H1 (cell line): ENCODE results near the gene CCDC77. TPM values are rescaled to one million over a fixed set of nuclear protein-coding genes. Genes with fewer than 3 reads are reported as not detected.

Experiments
- CTCF ChIA-PET: fragments of 300-600 bp; sonication (Branson Sonifier 250); formaldehyde crosslinking; loops from one replicate; lab custom pipeline; 2021; ENCODE audit not compliant: partially characterized antibody; lab: Charles Lee
- POLR2A ChIA-PET: fragments of 300-600 bp; sonication (Branson Sonifier 250); formaldehyde crosslinking; loops from one replicate; lab custom pipeline; 2021; ENCODE audit warnings: inconsistent platforms; ENCODE audit not compliant: partially characterized antibody; lab: Charles Lee
- DNase-seq, 2 experiments: peaks; one replicate each; pipeline versions ENCODE4 v3.0.0 to v3.0.0-alpha.2; 2010 to 2022; ENCODE audit warnings: low spot score in 2 of 2, low read depth in 1 of 2, mixed read lengths in 1 of 2
- FAIRE-seq: peaks from 2 replicates; lab custom pipeline; 2011; peaks lifted over from hg19 to GRCh38; lab: Jason Lieb, UNC
- H2AFZ ChIP-seq: 2 replicates; pipeline ENCODE4 v1.8.1; 2012; ENCODE audit warnings: low read length, inconsistent platforms
- H2AK5ac ChIP-seq: 2 replicates; pipeline ENCODE4 v1.6.1; 2013; ENCODE audit warnings: low read depth, low read length
- H2BK120ac ChIP-seq: replicated peaks from 2 replicates; pipeline ENCODE3; 2013; ENCODE audit warnings: low read depth, low read length, inconsistent platforms
- H2BK12ac ChIP-seq: 2 replicates; pipeline ENCODE4 v1.6.1; 2013; ENCODE audit warnings: low read depth, low read length
- H2BK15ac ChIP-seq: 2 replicates; pipeline ENCODE4 v1.6.1; 2013; ENCODE audit warnings: low read length
- H2BK20ac ChIP-seq: 2 replicates; pipeline ENCODE4 v1.6.1; 2013; ENCODE audit warnings: low read length
- H2BK5ac ChIP-seq: 2 replicates; pipeline ENCODE4 v1.6.1; 2013; ENCODE audit warnings: low read depth, low read length
- H3K14ac ChIP-seq: 2 replicates; pipeline ENCODE4 v1.6.1; 2013; ENCODE audit warnings: inconsistent platforms; ENCODE audit not compliant: insufficient read length
- H3K18ac ChIP-seq: 2 replicates; pipeline ENCODE4 v1.6.1; 2013; ENCODE audit warnings: low read length; ENCODE audit errors: extremely low read depth
- H3K23ac ChIP-seq: 2 replicates; pipeline ENCODE4 v1.6.1; 2013; ENCODE audit warnings: inconsistent platforms; ENCODE audit not compliant: insufficient read length
- H3K23me2 ChIP-seq: 2 replicates; pipeline ENCODE4 v1.6.1; 2013; ENCODE audit warnings: low read depth, low read length
- H3K27ac ChIP-seq: 2 replicates; pipeline ENCODE4 v1.6.1; 2011; ENCODE audit warnings: low read depth, low read length, inconsistent platforms
- H3K27me3 ChIP-seq, 4 experiments: replicated peaks in 1 of 4; 1 replicate in 1 of 4; 2 replicates in 3 of 4; pipeline versions ENCODE4 v1.6.1 to v1.8.1; 2011 to 2013; ENCODE audit warnings: low read length in 3 of 4, mild to moderate bottlenecking in 3 of 4, inconsistent platforms in 2 of 4, mixed read lengths in 2 of 4, moderate library complexity in 1 of 4; ENCODE audit not compliant: control insufficient read depth in 3 of 4, insufficient read depth in 3 of 4; ENCODE audit errors: extremely low read depth in 1 of 4
- H3K36me3 ChIP-seq, 4 experiments: 2 replicates each; pipeline versions ENCODE4 v1.6.1 to v1.8.1; 2011 to 2013; ENCODE audit warnings: mild to moderate bottlenecking in 4 of 4, low read length in 3 of 4, moderate library complexity in 2 of 4, control low read depth in 1 of 4, inconsistent platforms in 1 of 4; ENCODE audit not compliant: insufficient read depth in 4 of 4, control insufficient read depth in 2 of 4
- H3K4ac ChIP-seq: replicated peaks from 2 replicates; pipeline ENCODE3; 2013; ENCODE audit warnings: low read length, low read depth, mixed read lengths, inconsistent platforms; ENCODE audit not compliant: insufficient read length
- H3K4me1 ChIP-seq, 4 experiments: replicated peaks in 1 of 4; 1 replicate in 1 of 4; 2 replicates in 3 of 4; pipeline versions ENCODE4 v1.6.1 to v1.8.1; 2011 to 2013; ENCODE audit warnings: low read length in 3 of 4, inconsistent platforms in 2 of 4, mixed read lengths in 1 of 4; ENCODE audit not compliant: insufficient read depth in 4 of 4, control insufficient read depth in 3 of 4
- H3K4me2 ChIP-seq, 2 experiments: 2 replicates each; pipeline versions ENCODE4 v1.6.1 to v1.8.1; 2011 to 2013; ENCODE audit warnings: low read depth in 2 of 2, low read length in 2 of 2, control low read depth in 1 of 2, inconsistent platforms in 1 of 2, mild to moderate bottlenecking in 1 of 2; ENCODE audit not compliant: insufficient read depth in 1 of 2
- H3K4me3 ChIP-seq, 4 experiments: fragments of 200-600, 300-600 bp in 1 of 4; sonication (generic), shearing (Covaris generic), sonication (Bioruptor Twin) in 1 of 4; 2 replicates each; pipeline versions ENCODE4 v1.5.1 to v1.8.1; 2011 to 2016; ENCODE audit warnings: low read length in 4 of 4, low read depth in 3 of 4, control low read depth in 2 of 4, inconsistent platforms in 2 of 4, mild to moderate bottlenecking in 2 of 4, mixed read lengths in 1 of 4, moderate library complexity in 1 of 4; ENCODE audit not compliant: insufficient read depth in 2 of 4; ENCODE audit errors: extremely low read depth in 1 of 4
- H3K56ac ChIP-seq: replicated peaks from 2 replicates; pipeline ENCODE3; 2013; ENCODE audit warnings: low read depth, mild to moderate bottlenecking, mixed read lengths, low read length, inconsistent platforms; ENCODE audit not compliant: insufficient read length
- H3K79me1 ChIP-seq: 2 replicates; pipeline ENCODE4 v1.6.1; 2013; ENCODE audit warnings: low read depth, low read length, control low read depth
- H3K79me2 ChIP-seq, 2 experiments: 2 replicates each; pipeline versions ENCODE4 v1.6.1 to v1.8.1; 2012 to 2013; ENCODE audit warnings: low read length in 2 of 2, mild to moderate bottlenecking in 2 of 2, inconsistent platforms in 1 of 2; ENCODE audit not compliant: insufficient read depth in 2 of 2, control insufficient read depth in 1 of 2
- H3K9ac ChIP-seq, 4 experiments: replicated peaks in 1 of 4; 1 replicate in 1 of 4; 2 replicates in 3 of 4; pipeline versions ENCODE4 v1.6.1 to v1.8.1; 2011 to 2013; ENCODE audit warnings: low read depth in 3 of 4, low read length in 3 of 4, control low read depth in 2 of 4, mild to moderate bottlenecking in 2 of 4, moderate library complexity in 2 of 4, inconsistent platforms in 1 of 4; ENCODE audit errors: extremely low read depth in 1 of 4
- H3K9me3 ChIP-seq, 2 experiments: 2 replicates each; pipeline versions ENCODE4 v1.6.1 to v1.8.1; 2012 to 2013; ENCODE audit warnings: mild to moderate bottlenecking in 2 of 2, moderate library complexity in 2 of 2, control low read depth in 1 of 2, inconsistent platforms in 1 of 2, low read depth in 1 of 2, low read length in 1 of 2, mixed read lengths in 1 of 2; ENCODE audit not compliant: insufficient read depth in 2 of 2
- H4K20me1 ChIP-seq, 2 experiments: replicated peaks in 1 of 2; 2 replicates each; pipeline versions ENCODE3 to v1.8.1; 2011 to 2013; ENCODE audit warnings: inconsistent platforms in 2 of 2, low read length in 2 of 2, mild to moderate bottlenecking in 1 of 2; ENCODE audit not compliant: insufficient read depth in 2 of 2, control insufficient read depth in 1 of 2
- H4K5ac ChIP-seq: 2 replicates; pipeline ENCODE4 v1.6.1; 2013; ENCODE audit warnings: low read length, low read depth, mixed read lengths, inconsistent platforms; ENCODE audit not compliant: insufficient read length
- H4K8ac ChIP-seq: 2 replicates; pipeline ENCODE4 v1.8.0; 2013; ENCODE audit warnings: mild to moderate bottlenecking, moderate library complexity, low read length, inconsistent platforms; ENCODE audit not compliant: insufficient read depth; ENCODE audit errors: extremely low read depth
- H4K91ac ChIP-seq: replicated peaks from 2 replicates; pipeline ENCODE3; 2013; ENCODE audit warnings: low read length, mixed read lengths, inconsistent platforms; ENCODE audit not compliant: insufficient read length
- CBX5 ChIP-seq: fragments of 300-800, 300-1000 bp; sonication (generic); IDR thresholded peaks from 2 replicates; pipeline ENCODE4 v1.7.1; 2016; ENCODE audit warnings: antibody characterized with exemption, low read length, low read depth
- GABPA ChIP-seq: IDR thresholded peaks from 2 replicates; pipeline ENCODE4 v1.6.1; 2011; ENCODE audit warnings: mild to moderate bottlenecking, low read length, moderate library complexity, borderline replicate concordance; ENCODE audit not compliant: insufficient read depth
- HDAC6 ChIP-seq: IDR thresholded peaks from one replicate; pipeline ENCODE4 v1.7.1; 2012; ENCODE audit warnings: low read depth, mild to moderate bottlenecking, inconsistent platforms, low read length, moderate library complexity
- JUN ChIP-seq: IDR thresholded peaks from 2 replicates; pipeline ENCODE4 v1.6.1; 2011; ENCODE audit warnings: low read depth, mild to moderate bottlenecking, improper control_type of control experiment, low read length
- NANOG ChIP-seq: IDR thresholded peaks from 2 replicates; pipeline ENCODE4 v1.6.1; 2011; ENCODE audit warnings: low read length, low read depth, mild to moderate bottlenecking, inconsistent platforms; ENCODE audit not compliant: insufficient read depth, poor library complexity, severe bottlenecking
- SIRT6 ChIP-seq: IDR thresholded peaks from one replicate; pipeline ENCODE4 v1.7.1; 2012; ENCODE audit warnings: low read length, inconsistent platforms
- SIX5 ChIP-seq: IDR thresholded peaks from 2 replicates; pipeline ENCODE4 v1.6.1; 2011; ENCODE audit warnings: mild to moderate bottlenecking, low read depth, low read length
- TAF7 ChIP-seq: optimal IDR thresholded peaks from 2 replicates; pipeline ENCODE3; 2011; ENCODE audit warnings: low read depth, mild to moderate bottlenecking, inconsistent platforms, low read length, moderate library complexity, borderline replicate concordance
- WGBS, 2 experiments: shearing (Covaris generic) in 1 of 2; methylation state at CpG; one replicate each; pipeline versions ENCODE4 v1.1.6 to v1.1.7; 2013 to 2015; ENCODE audit warnings: low lambda C conversion rate in 2 of 2, mixed read lengths in 2 of 2, inconsistent platforms in 1 of 2, low coverage in 1 of 2, missing lambda C conversion rate in 1 of 2; ENCODE audit not compliant: insufficient replicate concordance in 2 of 2, insufficient coverage in 1 of 2, insufficient read length in 1 of 2; ENCODE audit errors: extremely low coverage in 1 of 2, missing lambda C conversion rate in 1 of 2; 5-methylcytosine and 5-hydroxymethylcytosine counted together
- polyA plus RNA-seq, 7 experiments: library from polyadenylated mRNA; depleted of rRNA in 3 of 7; stranded (reverse) in 5 of 7; unstranded in 2 of 7; fragments of >200 nt in 5 of 7; fragments of 200-250 nt in 2 of 7; gene quantifications; 1 replicate in 5 of 7; 2 replicates in 1 of 7; 4 replicates in 1 of 7; pipeline versions ENCODE4 v1.2.1 to v1.2.3, GENCODE V29; 2011 to 2013; ENCODE audit warnings: missing spikeins in 2 of 7, mixed read lengths in 2 of 7
- total RNA-seq: library from RNA; stranded (reverse); fragmentation: NEBNext Ultra II Directional; extraction: Animal tissue kit (Norgen Biotek cat#: 25700); gene quantifications from 2 replicates; pipeline ENCODE4 v1.2.1, GENCODE V29; 2021

CCDC77 gene
- total and polyA plus RNA-seq, 2 of the 8 experiments (the other 6 are each of a cell fraction or from before 2014, with no cell fraction given) = 10.3 to 30.4 TPM

GRCh38 chr12:455821-456220 is 54.4 kb downstream of the CCDC77 start:
- no peaks in the 10 kb centered on the region for H3K79me1 ChIP-seq
- H3K9ac ChIP-seq = no peak overlapping the region
- H2BK20ac ChIP-seq = no peak overlapping the region
- H2BK15ac ChIP-seq = no peak overlapping the region
- H4K91ac ChIP-seq = no peak overlapping the region
- H2BK120ac ChIP-seq = no peak overlapping the region
- no peak overlapping the region for H3K56ac ChIP-seq
- ChIA-PET POLR2A (interaction anchor here (0.5 kb wide), 1 partner anchor 304 kb away, joined by 3 read pairs; no protein-coding TSS in a partner anchor), CTCF (interaction anchor here (0.8 to 13.7 kb wide), 9 partner anchors 9 to 113 kb away, joined by 3 to 163 read pairs (median 13); no protein-coding TSS in a partner anchor)
- WGBS, 2 experiments = 89% methylated on average over 1 of the region's 2 CpGs; no CpG with 5 or more reads in 1 of the 2 experiments
- H3K4ac ChIP-seq = no peak overlapping the region
- TF ChIP-seq SIX5 (no peak), CBX5 (no peak), HDAC6 (no peak), SIRT6 (no peak), TAF7 (no peak), NANOG (no peak), GABPA (no peak), JUN (no peak)
- H3K4me1 ChIP-seq = peaks cover 0 to 3% (median 1%) of the 10 kb centered on the region in 4 experiments; a peak in 1 of 7 replicates
- no peak overlapping the region for H2BK5ac ChIP-seq
- H2AFZ ChIP-seq = no peak overlapping the region
- H4K20me1 ChIP-seq = peaks cover 0 to 3% of the 10 kb centered on the region in 2 experiments
- no peaks in the 10 kb centered on the region for H3K36me3 ChIP-seq
- peaks cover 7% of the 10 kb centered on the region; the same call in 1 of the 2 replicates for H3K23me2 ChIP-seq
- H3K27ac ChIP-seq = no peak overlapping the region
- no peak overlapping the region for H2AK5ac ChIP-seq
- H2BK12ac ChIP-seq = no peak overlapping the region
- H4K5ac ChIP-seq = no peak overlapping the region
- H3K9me3 ChIP-seq = peaks cover 19 to 21% of the 10 kb centered on the region in 2 experiments
- no peak overlapping the region for H3K14ac ChIP-seq
- no peak overlapping the region for H3K23ac ChIP-seq
- DNase-seq (no peak), FAIRE-seq (no peak)
- no peak overlapping the region for H3K18ac ChIP-seq
- H3K27me3 ChIP-seq = peaks cover 0 to 16% (median 8%) of the 10 kb centered on the region in 4 experiments; a peak in 6 of 7 replicates
- no peak overlapping the region for H3K4me2 ChIP-seq
- H4K8ac ChIP-seq = no peak overlapping the region
- H3K79me2 ChIP-seq = no peaks in the 10 kb centered on the region
- no peak overlapping the region for H3K4me3 ChIP-seq
